Limb (tissue), 2 donors: ENCODE results near the gene PCBD2.

Experiments
- DNase-seq, 2 donors: peaks; one replicate each; pipeline ENCODE4 v3.0.0-alpha.2; 2016; ENCODE audit errors: extremely low spot score in 2 of 2

PCBD2 gene

DNA sequence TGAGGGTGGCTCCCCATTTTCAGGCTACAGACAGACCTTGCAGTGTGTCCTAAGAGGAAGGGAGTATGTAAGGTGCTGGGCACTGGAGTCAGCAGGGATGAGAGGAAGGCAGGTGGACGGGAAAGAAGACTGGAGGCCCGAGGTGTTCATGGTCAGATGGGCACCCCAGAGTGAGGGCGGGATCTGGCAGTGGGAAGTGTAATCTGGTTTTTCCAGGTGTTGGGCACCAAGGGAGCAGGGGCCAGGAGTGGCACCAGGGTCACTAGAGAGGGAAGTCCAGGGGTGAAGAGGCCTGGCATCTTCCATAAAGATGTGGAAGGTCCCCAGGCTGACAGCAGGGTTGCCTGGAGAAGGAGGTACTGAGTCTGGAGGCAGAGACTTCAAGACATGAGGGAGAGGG lies 99.4 kb downstream of the PCBD2 start:
- no peak for DNase-seq

DNA sequence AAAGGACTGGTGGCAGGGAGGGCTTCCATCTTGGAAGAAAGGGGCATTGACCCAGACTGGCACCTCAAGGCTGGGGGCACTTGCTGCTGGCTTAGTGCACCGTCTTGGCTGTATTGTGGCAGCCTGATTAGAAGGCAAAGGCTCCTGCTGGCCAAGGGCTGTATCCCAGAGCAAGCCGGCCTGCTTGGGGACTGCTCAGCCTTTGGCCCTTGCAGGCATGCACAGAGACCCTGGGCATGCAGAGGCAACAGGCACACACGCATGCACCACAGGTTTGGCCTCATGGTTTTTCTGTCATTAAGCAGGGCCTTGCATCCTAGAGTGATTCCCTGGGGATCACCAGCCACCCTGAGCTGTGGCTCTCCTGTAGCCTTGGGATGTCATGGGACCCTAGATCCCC lies 100.1 kb downstream of the PCBD2 start:
- no peak for DNase-seq

DNA sequence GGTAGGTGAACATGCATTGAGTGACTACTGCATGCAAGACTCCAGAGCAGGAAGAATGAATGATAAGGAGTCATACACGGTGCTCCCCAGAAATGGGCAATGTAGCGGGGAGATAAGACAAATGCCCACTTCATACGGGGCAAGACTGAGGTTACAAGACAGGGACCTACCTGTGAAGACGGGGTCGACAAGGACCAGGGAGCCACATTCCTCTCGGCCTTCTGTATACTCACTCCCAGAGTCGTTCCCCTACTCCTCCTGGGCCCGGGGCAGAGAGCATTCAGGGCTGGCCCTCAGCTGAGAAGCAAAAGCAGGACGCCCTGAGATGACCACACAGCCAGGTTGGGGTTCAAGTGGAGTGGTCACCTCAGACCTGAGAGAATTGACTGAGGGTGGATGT lies 102.4 kb downstream of the PCBD2 start:
- no peak for DNase-seq

DNA sequence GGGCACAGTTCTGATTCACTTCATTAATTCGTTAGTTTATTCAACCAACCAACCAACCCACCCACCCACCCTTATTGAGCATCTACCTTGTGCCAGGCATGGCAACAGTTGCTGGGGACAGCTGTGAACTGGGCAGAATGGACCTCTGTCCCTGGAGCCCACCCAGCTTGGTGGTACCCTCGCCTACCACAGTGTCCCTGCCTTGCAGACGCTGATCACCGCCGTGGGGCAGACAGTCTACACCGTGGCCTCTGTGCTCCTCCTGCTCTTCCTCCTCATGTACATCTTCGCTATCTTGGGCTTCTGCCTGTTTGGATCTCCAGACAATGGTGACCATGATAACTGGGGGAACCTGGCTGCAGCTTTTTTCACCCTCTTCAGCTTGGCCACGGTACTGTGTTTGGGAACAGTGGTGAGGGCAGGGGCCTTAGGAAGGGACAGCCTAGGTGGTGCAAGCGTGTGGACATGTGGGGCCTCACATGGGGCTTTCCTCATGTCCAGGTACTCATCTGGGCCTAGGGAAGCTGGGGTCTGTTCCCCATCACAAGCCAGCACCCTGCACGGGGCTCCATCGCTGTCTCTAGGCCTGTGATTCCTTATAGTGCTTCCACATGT lies 102.9 kb downstream of the PCBD2 start:
- DNase-seq = no peak

DNA sequence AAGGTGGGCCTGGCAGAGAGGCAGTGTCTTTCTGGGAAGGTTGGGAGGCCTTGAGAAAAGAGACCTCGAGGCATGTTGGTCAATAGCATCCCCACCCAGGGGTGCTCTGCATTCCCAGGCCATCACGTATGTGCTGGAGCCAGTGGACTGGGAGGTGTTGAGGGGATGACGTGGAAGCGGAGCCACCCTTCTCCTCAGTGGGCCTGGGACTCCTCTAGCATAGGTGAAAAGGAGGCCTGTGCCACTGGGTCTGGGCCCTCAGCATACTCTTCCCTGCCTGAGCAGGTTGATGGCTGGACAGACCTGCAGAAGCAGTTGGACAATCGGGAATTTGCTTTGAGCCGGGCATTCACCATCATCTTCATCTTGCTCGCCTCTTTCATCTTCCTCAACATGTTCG lies 103.6 kb downstream of the PCBD2 start:
- no peak for DNase-seq

DNA sequence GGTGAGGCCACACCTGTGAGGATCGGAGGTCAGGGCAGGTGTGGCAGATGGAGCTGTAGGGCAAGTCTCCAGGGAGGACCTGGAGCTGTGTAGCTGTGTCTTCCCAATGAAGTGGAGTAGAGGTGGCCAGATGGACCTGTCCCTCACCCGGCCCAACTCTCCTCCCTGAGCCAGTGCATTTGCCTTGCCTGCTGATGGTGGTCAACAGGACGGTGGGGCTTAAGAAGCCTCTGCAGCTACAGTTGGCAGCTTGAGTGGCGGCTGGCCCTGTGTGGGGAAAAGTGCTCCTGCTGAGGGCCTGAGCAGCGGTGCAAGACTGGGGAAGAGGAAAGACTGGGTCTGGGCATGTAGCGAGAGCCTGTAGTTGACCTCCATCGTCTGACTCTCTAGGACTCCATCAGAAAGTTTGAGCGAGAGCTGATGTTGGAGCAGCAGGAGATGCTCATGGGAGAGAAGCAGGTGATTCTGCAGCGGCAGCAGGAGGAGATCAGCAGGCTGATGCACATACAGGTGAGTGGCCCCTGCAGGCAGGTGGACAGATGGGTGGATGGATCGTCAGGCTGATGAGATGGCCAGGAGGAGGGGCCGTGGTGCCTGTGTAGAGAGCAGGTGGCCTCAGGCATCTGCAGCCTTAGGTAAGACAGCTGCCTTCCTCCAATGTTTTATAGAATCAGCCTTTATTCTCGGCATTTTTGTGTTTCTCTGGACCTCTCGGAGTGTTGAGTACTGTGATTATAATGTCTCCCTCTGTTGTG lies 104.2 kb downstream of the PCBD2 start:
- DNase-seq = no peak

DNA sequence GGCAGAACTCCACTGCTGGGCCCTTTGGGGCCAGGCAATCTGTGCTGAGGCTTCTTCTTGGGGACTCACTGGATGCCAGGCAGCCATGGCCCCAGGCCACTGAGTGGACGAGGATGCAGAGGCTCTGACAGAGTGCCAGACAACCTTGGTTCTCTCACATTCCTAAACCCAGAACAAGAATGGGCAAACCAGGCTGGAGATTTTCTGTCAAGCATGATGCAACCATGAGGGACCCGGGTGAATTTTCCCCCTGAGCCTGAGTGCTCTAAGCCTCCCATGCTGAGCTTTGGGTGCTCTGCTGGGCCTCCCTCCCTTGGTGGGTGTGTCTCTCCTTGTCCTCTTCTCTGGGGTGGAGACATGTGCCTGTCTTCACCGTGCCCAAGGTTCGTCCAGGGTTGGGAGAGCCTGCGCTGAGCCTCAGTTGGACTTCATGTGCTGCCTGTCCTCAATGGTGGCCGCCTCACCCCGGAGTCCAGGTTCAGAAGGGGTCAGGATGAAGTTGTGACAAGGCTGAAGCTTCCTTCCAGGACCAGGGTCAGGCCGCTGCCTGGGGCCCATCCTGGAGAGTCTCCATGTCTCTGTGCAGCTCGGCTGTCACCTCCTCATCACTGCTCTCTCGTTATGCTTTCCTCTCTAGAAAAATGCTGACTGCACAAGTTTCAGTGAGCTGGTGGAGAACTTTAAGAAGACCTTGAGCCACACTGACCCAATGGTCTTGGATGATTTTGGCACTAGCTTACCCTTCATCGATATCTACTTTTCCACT lies 105.0 kb downstream of the PCBD2 start:
- DNase-seq = no peak

DNA sequence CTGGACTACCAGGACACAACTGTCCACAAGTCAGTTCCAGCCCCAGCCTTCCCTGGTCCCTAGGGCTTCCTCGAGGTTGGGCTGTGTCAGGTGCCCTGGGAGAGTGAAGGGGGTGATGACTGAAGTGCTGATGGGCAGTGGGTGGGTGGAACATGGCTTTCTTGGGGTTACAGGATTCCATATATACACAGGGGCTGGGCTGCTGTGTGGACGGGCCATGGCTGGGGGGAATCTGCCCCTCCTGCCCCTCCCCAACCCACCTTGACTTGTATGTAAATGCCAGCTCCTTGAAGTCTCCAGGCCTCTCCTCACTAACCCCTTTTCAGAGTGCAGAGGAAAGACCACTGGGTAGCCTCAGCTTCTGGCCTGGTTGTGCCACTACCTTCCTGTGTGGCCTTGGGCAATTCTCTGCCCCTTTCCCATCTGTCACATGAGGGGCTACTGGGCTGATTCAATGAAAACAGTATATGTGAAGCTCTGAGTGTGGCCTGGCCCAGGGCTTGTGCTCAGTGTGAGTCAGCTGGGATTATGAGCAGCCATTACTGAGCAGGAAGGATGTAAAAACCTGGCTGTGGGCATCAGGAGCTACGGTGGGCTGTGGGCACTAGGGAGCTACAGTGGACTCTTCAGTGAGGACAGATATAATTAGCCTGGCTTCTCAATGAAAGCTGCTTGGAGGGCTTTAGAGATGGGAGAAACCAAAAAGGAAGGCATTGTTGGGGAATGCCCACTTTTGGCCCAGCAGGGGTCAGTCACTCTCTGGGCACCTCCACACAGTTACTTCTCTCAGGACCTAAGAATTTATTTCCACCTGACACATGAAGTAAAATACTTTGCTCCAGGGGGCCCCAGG lies 105.8 kb downstream of the PCBD2 start:
- no peak for DNase-seq

DNA sequence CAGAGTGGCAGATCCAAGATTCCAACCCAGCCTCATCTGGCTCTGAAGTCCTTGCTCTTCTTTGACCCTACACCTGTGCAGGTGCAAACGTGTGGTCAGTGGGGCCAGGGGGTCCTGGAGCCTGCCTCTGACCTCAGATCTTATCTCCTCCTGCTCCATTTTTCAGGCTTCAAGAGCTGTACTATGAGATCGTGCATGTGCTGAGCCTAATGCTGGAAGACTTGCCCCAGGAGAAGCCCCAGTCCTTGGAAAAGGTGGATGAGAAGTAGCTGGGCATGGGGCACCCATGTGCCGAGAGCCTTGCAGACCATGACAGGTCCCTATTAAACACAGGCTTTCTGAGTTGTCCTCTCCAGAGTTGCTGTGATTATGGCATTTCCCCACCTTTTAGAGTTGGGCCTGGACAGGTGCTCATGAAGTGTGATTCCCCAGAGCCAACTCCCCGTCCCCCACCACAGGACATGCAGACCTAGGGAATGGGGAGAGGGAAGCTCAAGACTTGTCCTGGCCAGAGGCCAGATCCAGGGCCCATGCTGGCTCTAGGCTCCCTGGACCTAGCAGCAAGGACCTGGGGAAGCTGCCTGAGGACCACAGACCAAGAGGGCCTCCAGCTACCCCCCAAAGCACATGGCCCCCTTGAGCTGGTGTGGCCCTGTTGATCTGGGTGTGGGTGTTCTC lies 106.6 kb downstream of the PCBD2 start:
- no peak for DNase-seq

DNA sequence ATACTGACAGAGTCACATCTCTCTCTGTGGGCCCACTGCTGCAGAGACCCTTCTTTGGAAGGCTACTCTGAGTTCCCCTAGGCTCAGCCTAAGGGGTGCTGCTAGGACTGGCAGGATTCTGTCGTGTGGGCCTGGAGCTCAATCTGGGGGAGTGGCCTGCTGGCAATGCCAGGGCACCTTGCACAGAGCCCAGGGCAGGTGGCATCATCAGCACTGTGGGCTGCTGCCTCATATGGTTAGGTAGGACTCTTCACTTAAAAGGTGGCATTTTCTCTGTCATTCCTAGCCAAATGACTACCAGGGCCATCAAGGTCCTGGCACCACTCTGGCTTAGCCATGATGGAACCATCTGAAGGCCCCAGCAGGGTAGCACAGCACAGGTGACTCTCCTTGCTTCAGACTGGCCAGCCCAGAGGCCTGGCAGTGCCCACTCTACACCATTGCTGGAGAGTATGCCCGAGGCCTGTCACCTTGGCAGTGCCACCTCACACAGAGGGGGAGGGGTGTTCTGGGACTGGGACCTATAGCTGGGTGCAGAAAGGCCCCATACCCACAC lies 107.2 kb downstream of the PCBD2 start:
- no peak for DNase-seq
